Liver (tissue), 3 donors: Measurements from ENCODE around the gene COPE.

Source experiments
- CTCF ChIP-seq: fragments of 150-350 bp; IDR thresholded peaks from 2 replicates; pipeline ENCODE4 v1.5.1; 2017; ENCODE audit warnings: improper control_type of control experiment, low read depth, low read length; ENCODE audit not compliant: missing input control
- EGR1 ChIP-seq, 2 donors: IDR thresholded peaks; 2 replicates each; pipeline ENCODE4 v1.6.1; 2016 to 2018; ENCODE audit warnings: antibody characterized with exemption in 2 of 2, low read depth in 2 of 2
- HNF4G ChIP-seq: IDR thresholded peaks from 2 replicates; pipeline ENCODE4 v1.6.1; 2016; ENCODE audit warnings: antibody characterized with exemption
- JUND ChIP-seq, 2 donors: IDR thresholded peaks; 2 replicates each; pipeline ENCODE4 v1.6.1; 2016; ENCODE audit warnings: antibody characterized with exemption in 2 of 2
- RAD21 ChIP-seq, 2 donors: IDR thresholded peaks; 2 replicates each; pipeline ENCODE4 v1.6.1; 2016; ENCODE audit warnings: antibody characterized with exemption in 2 of 2, mild to moderate bottlenecking in 2 of 2
- SP1 ChIP-seq: IDR thresholded peaks from 2 replicates; pipeline ENCODE4 v1.6.1; 2018; ENCODE audit warnings: antibody characterized with exemption, mild to moderate bottlenecking
- TAF1 ChIP-seq: conservative IDR thresholded peaks from 2 replicates; pipeline ENCODE4 v1.6.1; 2016; ENCODE audit warnings: antibody characterized with exemption, mild to moderate bottlenecking
- TF ChIP-seq, protein P1 (sequence below): IDR thresholded peaks from 2 replicates; pipeline ENCODE4 v1.6.1; 2016; ENCODE audit warnings: antibody characterized with exemption
- TF ChIP-seq, protein P2 (sequence below): IDR thresholded peaks from 2 replicates; pipeline ENCODE4 v1.6.1; 2016; ENCODE audit warnings: antibody characterized with exemption
- donor health status: healthy.
- donor health status: healthy.

DNA sequence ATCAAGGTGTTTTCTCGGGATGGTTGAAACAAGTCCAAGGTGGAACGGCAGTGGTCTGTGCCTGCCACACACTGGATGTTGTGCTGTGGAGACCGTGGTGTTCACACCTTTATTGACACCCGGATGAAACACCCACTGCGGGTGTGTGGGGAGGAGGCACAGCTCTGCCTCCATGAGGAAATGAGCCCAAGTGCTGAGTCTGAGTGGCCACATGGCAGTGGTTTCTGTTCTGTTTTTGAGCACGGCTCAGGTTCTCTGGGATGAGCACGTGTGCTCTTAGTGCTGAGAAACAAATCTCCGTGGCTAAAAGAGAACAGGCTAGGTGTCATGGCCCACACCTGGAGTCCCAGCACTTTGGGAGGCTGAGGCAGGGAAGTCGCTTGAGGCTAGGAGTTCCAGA, 58.0 kb downstream of the COPE start:
- no peak for TF ChIP-seq RAD21 (IDR thresholded peaks at IDR 0.05)
- no peak for TF ChIP-seq CTCF
- TF ChIP-seq, protein P1, sequence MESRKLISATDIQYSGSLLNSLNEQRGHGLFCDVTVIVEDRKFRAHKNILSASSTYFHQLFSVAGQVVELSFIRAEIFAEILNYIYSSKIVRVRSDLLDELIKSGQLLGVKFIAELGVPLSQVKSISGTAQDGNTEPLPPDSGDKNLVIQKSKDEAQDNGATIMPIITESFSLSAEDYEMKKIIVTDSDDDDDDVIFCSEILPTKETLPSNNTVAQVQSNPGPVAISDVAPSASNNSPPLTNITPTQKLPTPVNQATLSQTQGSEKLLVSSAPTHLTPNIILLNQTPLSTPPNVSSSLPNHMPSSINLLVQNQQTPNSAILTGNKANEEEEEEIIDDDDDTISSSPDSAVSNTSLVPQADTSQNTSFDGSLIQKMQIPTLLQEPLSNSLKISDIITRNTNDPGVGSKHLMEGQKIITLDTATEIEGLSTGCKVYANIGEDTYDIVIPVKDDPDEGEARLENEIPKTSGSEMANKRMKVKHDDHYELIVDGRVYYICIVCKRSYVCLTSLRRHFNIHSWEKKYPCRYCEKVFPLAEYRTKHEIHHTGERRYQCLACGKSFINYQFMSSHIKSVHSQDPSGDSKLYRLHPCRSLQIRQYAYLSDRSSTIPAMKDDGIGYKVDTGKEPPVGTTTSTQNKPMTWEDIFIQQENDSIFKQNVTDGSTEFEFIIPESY = no peak
- no peak for TF ChIP-seq TAF1
- TF ChIP-seq HNF4G = no peak
- TF ChIP-seq, protein P2, sequence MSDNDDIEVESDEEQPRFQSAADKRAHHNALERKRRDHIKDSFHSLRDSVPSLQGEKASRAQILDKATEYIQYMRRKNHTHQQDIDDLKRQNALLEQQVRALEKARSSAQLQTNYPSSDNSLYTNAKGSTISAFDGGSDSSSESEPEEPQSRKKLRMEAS = no peak
- TF ChIP-seq JUND (IDR thresholded peaks at IDR 0.05) = no peak
- TF ChIP-seq EGR1 (IDR thresholded peaks at IDR 0.05; ENCODE audit: low read depth in 2 of 2) = no peak
- TF ChIP-seq SP1 = no peak
